Left colon (tissue), 2 donors: ENCODE data around the gene FGD4. TPM values are rescaled to one million over a fixed set of nuclear protein-coding genes. Genes with fewer than 3 reads are reported as not detected.
"Not testable (repeated sequence)": the region's sequence is repeated elsewhere in the genome, so short reads cannot be mapped to it uniquely, and the experiment has no call there.

ENCODE experiments used
- ATAC-seq: fragments of 200-7000 bp; cut with Tn5 transposase; one replicate; pipeline ENCODE4 v1.9.1; 2020; ENCODE audit warnings: mild to moderate bottlenecking, moderate library complexity
- DNase-seq, 2 donors: peaks; one replicate each; pipeline ENCODE4 v3.0.0-alpha.2; 2020
- intact Hi-C, 2 donors: fragments of 100-400 bp; cut with DNase I in 1 of 2; cut with micrococcal nuclease in 1 of 2; formaldehyde crosslinking; loops; one replicate each; pipeline versions ENCODE4 v1.11.2 to v1.14.0; 2022; cut with DNase I, micrococcal nuclease
- total RNA-seq, 2 donors: library from RNA; stranded (reverse); fragmentation: NEBNext Ultra II Directional; extraction: Animal tissue kit (Norgen Biotek cat#: 25700); gene quantifications; one replicate each; pipeline ENCODE4 v1.2.1, GENCODE V29; 2021
- donor health status: DM: no; HTN: no; CAD: no.
- donor health status: DM: yes; HTN: yes; CAD: no.

Gene FGD4
- total RNA-seq, 2 donors from 2014 or later: 54.6 to 84.0 TPM

- DNase-seq: no peak
- intact Hi-C loops: no loop called here
- no peak for ATAC-seq
These were observed 135.3 kb downstream of the FGD4 start for GRCh38 chr12:32534698-32535097.

DNA sequence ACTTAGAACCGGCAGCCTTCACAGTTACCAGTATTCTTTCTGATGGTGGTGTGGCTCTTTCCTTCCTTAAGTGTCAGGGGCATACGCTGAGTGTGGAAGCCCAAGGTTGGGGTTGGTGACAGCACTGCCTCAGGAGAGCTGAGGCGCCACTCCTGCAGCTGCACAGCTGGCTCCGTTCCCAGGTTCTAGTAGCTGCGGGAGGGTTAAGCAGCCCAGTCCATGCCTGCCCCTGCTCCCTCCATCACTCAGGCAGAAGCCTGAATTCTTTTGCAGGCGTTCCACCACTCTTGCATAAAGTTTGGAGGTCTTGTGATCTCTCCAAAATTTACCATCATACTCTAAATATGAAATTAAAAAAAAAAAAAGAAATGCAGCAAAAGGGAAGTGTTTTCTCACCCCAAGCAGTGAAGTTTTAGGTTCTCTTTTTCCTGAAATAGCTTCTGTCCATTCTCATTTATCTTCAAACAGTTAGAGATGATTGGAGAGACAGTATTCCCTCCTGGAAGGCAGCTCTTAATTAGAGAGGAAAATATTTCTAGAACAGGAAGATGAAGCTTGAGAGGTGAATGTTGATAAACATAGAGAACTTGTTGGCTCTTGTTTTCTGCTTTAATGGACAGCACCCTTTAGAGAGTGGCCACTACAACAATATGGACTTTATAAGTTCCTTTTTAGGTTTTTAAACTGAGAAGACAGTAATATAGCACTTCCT, 136.1 kb downstream of the FGD4 start:
- ATAC-seq: peak; percentile 75
- intact Hi-C loops: no loop called here
- DNase-seq: peak; percentile 81 to 84

DNA sequence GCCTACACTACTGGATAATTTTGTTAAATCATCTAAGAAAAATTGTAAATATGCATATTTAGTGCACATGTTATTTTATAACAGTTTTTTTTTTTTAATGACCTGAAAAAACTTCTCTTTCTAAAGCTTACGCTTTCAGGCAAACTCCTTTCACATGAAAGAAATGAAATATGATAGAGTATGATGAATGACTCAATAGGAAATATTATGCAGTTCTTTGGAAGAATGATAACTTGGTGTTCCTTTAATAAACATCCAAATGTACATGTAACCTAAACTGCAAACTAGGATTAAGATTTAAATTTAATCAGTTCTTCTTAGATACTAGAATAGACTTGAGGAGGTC, 136.6 kb downstream of the FGD4 start:
- no peak for ATAC-seq
- no peak for DNase-seq
- intact Hi-C loops: no loop called here

DNA sequence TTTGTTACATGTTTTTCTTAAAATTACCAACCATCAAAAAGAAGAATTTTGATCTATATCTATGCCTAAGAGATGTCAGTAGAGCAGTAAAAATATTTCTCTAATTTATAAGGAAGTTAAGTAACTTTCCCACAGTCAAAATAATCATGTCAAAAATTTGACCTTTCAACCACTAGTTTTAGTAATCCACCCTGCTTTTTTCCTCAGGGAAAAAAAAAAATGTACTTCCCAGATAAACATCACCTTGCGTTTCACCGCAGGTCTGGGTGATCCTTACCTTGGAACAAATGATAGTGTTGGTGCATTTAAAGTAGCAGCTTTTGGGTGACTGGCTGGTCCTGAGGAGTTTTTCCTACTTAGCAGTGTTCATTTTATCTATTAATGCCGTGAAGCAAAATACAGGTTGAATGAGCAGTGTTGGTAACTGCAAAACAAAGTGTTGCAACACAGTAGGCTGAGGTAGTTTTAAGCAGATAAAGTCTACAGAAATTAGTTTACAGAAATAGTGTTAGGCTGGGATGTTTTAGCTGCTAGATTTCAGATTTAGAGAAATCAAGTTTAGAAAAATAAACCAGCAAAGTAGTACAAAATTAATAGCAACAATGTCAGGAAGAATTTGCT, 142.5 kb downstream of the FGD4 start:
- ATAC-seq: no peak
- intact Hi-C loops: no loop called here
- DNase-seq: no peak

DNA sequence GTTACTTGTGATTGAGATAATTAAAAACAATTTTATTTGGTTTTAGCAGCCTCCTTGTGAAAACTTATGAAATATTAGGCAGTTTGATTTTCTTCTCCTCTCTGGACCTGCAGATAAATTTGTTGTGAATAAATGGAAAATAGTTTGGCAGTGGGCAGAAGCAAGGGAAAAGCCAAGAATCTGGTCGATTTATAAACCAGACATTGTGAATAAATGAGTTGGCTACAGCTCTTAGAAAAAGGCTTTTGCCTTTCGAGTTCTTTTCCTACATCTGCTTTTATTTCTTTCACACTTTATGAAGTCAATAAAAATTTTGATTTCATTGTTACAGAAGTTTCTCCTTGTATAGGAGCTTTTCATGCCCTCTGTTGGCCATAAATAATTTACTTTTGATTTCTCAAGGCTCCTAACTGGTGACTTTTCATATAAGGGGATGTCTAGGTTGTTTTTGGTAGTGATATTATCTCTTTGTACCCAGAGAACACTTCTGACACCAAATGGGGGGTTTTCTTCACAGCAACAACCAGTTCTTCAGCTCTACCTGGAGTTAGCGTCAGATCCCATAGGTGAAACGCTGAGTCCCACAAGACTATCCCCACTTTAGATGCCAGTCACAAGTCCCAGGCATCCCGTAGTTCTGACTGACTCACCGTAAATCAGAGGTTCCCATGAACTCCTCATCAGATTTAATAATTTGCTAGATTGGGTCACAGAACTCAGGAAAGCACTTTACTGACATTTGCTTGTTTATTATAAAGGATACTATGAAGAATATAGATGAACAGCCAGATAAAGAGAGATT, 143.3 kb downstream of the FGD4 start:
- DNase-seq: no peak
- intact Hi-C loops: no loop called here
- ATAC-seq: no peak

DNA sequence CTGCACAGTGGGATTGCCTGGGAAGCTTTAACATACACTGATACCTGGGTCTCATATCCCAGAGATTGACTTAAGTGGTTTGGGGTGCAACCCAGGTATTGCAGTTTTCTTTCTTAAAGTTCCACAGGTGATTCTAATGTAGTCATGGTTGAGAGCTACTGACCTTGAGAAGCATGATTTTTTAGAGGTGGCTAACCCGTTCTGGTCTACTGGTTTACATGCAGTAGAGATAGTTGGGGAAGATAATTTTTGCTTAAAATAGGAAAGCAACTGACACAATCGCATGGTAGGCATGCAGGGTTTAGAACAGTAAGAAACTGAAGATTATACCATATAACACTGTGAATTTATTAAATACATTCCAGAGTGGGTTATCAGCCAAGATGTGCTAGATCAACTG, 145.5 kb downstream of the FGD4 start:
- intact Hi-C loops: no loop called here
- no peak for ATAC-seq
- no peak for DNase-seq

- no peak for DNase-seq
- ATAC-seq: peak; percentile 51
- intact Hi-C loops: no loop called here
These were observed 146.1 kb downstream of the FGD4 start for GRCh38 chr12:32545413-32545980.

GRCh38 chr12:32546272-32546671, 146.9 kb downstream of the FGD4 start:
- ATAC-seq: peak; percentile 17
- no peak for DNase-seq
- intact Hi-C loops: no loop called here

- ATAC-seq: no peak
- no peak for DNase-seq
- intact Hi-C loops: no loop called here
These were observed 149.4 kb downstream of the FGD4 start for GRCh38 chr12:32548691-32549281.

- intact Hi-C loops: no loop called here
- ATAC-seq: no peak
- no peak for DNase-seq
These were observed 150.3 kb downstream of the FGD4 start for GRCh38 chr12:32549675-32550079.

GRCh38 chr12:32551058-32551457, 151.7 kb downstream of the FGD4 start:
- ATAC-seq (no peak), DNase-seq (no peak)
- intact Hi-C loops: no loop called here

- ATAC-seq: no peak
- intact Hi-C loops: no loop called here
- DNase-seq: no peak
These were observed 159.5 kb downstream of the FGD4 start for GRCh38 chr12:32558903-32559302.

DNA sequence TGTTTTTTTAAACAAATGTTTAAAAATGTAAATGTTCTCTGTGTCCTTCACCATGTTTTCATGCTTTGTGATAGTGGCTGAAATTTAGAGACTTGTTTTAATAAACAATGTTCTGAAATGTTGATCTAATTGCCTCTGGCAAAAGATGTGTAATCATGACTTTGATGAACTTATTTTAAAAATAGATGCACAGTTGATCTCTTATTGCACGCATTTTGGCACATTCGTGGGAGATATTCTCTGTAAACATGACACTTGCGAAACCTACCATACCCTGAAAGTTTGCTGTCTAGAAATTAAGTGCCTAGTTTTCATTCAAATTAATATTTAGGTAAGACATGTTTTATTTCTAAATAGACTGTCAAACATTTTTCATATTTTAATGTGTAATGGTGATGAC, 160.1 kb downstream of the FGD4 start:
- no peak for DNase-seq
- no peak for ATAC-seq
- intact Hi-C loops: no loop called here

DNA sequence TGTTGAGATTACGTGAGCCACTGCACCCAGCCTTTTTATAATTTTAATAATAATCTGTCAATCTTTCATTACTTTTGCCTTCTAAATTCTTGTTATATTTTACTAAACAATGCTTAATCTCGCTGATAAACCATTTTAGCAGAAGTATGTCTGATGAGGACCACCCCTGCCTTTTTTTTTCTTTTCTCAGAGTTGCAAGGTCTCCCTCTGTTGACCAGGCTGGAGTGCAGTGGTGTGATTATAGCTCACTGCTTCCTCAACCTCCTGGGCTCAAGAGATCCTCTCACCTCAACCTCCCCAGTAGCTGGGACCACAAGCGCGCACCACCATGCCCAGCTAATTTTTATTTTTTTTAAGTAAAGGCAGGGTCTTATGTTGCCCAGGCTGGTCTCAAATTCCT, 161.2 kb downstream of the FGD4 start:
- ATAC-seq (no peak), DNase-seq (no peak)
- intact Hi-C loops: no loop called here

DNA sequence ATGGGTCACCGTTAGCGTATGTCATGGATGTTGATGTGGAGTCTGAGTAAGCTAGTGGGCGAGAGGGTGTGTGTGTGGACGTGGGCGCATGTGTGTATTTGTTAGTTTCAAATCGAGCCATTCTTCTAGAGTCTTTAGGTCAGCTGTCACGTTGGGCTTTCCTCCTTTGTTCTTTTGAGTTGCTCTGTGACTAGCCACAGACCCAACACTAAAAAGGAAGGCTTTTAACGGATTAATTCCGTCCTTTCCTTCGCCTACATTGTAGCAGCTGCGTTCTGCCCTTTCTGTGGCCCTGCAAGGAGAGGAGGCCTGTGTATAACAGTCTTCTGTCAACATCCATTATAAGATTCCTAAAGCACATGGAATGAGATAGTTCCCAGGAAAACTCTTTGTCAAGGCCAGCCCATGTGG, 162.6 kb downstream of the FGD4 start:
- intact Hi-C loops: no loop called here
- DNase-seq: no peak
- no peak for ATAC-seq

DNA sequence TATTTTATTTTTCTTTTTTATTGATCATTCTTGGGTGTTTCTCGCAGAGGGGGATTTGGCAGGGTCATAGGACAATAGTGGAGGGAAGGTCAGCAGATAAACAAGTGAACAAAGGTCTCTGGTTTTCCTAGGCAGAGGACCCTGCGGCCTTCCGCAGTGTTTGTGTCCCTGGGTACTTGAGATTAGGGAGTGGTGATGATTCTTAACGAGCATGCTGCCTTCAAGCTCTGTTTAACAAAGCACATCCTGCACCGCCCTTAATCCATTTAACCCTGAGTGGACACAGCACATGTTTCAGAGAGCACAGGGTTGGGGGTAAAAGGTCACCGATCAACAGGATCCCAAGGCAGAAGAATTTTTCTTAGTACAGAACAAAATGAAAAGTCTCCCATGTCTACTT, 163.1 kb downstream of the FGD4 start:
- intact Hi-C loops, DNase-seq: not testable (repeated sequence)

GRCh38 chr12:32566663-32567295, 167.4 kb downstream of the FGD4 start:
- intact Hi-C loops: no loop called here

More for the DNA sequence above, 163.1 kb downstream of the FGD4 start:
- ATAC-seq: not testable (repeated sequence)

GRCh38 chr12:32567296-32567674, 167.9 kb downstream of the FGD4 start:
- intact Hi-C loops: no loop called here

More at GRCh38 chr12:32566663-32567295, 167.4 kb downstream of the FGD4 start:
- DNase-seq (peak; percentile 18 to 32), ATAC-seq (peak; percentile 94)

GRCh38 chr12:32568228-32568627, 168.9 kb downstream of the FGD4 start:
- intact Hi-C loops: no loop called here
- ATAC-seq (no peak), DNase-seq (no peak)

More at GRCh38 chr12:32567296-32567674, 167.9 kb downstream of the FGD4 start:
- DNase-seq (no peak), ATAC-seq (peak; percentile 68)
